ENCODE measurements around the gene PLEK.
"Not testable (repeated sequence)": the region's sequence is repeated elsewhere in the genome, so short reads cannot be mapped to it uniquely, and the experiment has no call there.

PLEK gene

DNA sequence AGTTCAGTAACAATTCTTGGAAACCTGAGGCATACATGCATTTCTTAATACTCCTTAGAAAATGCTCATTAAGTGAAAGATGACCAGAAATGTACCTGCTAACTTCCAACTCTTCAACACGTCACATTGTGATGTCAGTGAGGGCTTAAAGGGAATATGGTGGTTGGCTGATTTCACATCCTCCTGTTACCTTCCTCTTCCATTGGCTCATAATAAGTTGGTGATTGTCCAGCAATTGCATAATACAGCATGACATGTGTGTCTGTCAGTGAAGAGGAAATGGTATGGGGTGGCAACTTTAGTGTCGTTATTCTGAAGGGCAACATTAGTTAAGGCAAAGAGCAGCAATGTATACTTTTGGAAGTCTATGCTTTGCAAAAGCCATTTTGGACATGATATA lies 26.0 kb downstream of the PLEK start:
- H3K9me2 ChIP-seq (replicated peaks; ENCODE audit: control insufficient read depth, low read length), result no peaks in the 10 kb centered on the region
- H3K27ac ChIP-seq (ENCODE audit: low read depth, low read length), result no peak overlapping the region
- no peaks in the 10 kb centered on the region for H4K20me1 ChIP-seq (ENCODE audit: control insufficient read depth, insufficient read depth, low read depth, low read length)
- no peaks in the 10 kb centered on the region for H3K79me2 ChIP-seq (ENCODE audit: control insufficient read depth, low read length)
- no peaks in the 10 kb centered on the region for H3K9me3 ChIP-seq (ENCODE audit: control insufficient read depth, insufficient read depth, low read length)
- TF ChIP-seq, protein P1, sequence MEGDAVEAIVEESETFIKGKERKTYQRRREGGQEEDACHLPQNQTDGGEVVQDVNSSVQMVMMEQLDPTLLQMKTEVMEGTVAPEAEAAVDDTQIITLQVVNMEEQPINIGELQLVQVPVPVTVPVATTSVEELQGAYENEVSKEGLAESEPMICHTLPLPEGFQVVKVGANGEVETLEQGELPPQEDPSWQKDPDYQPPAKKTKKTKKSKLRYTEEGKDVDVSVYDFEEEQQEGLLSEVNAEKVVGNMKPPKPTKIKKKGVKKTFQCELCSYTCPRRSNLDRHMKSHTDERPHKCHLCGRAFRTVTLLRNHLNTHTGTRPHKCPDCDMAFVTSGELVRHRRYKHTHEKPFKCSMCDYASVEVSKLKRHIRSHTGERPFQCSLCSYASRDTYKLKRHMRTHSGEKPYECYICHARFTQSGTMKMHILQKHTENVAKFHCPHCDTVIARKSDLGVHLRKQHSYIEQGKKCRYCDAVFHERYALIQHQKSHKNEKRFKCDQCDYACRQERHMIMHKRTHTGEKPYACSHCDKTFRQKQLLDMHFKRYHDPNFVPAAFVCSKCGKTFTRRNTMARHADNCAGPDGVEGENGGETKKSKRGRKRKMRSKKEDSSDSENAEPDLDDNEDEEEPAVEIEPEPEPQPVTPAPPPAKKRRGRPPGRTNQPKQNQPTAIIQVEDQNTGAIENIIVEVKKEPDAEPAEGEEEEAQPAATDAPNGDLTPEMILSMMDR (IDR thresholded peaks at IDR 0.05; ENCODE audit: low read depth, low read length, poor library complexity, severe bottlenecking), result no peak
- TF ChIP-seq EZH2phosphoT487 (IDR thresholded peaks at IDR 0.05; ENCODE audit: borderline replicate concordance, low read length), result no peak
- H3K27me3 ChIP-seq (ENCODE audit: control insufficient read depth, low read length), result no peaks in the 10 kb centered on the region
- H3F3A ChIP-seq (ENCODE audit: control insufficient read depth, insufficient read depth), result peaks cover 16% of the 10 kb centered on the region
- peaks cover 47% of the 10 kb centered on the region for H3K4me1 ChIP-seq (ENCODE audit: control insufficient read depth, low read length)
- no peak overlapping the region for H3K4me2 ChIP-seq (ENCODE audit: low read length)
- no peak overlapping the region for H3K4me3 ChIP-seq (ENCODE audit: low read length)
- H3K36me3 ChIP-seq (ENCODE audit: control insufficient read depth, low read length), result peaks cover 69% of the 10 kb centered on the region

DNA sequence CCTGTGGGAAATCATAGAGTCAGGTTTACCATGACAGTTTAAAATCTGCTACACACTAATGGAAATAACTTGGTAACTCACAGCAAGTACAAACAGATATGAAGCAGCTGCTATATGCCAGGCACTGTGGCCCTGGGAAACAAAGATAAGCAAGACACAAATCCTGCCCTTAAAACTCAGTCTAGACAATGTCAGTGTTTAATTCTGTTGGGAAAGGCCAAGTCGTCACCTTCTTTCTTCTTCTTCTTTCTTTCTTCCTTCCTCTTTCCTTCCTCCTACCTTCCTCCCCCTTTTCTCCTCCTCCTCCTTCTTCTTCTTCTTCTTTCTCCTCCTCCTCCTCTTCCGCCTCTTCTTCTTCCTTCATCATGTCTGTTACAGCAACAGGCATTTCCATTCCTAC lies 26.8 kb downstream of the PLEK start:
- no peaks in the 10 kb centered on the region for H3K9me3 ChIP-seq (ENCODE audit: control insufficient read depth, insufficient read depth, low read length)
- no peaks in the 10 kb centered on the region for H3K79me2 ChIP-seq (ENCODE audit: control insufficient read depth, low read length)
- no peaks in the 10 kb centered on the region for H3K9me2 ChIP-seq (replicated peaks; ENCODE audit: control insufficient read depth, low read length)
- H3K4me1 ChIP-seq (ENCODE audit: control insufficient read depth, low read length), result peaks cover 39% of the 10 kb centered on the region
- H3K4me3 ChIP-seq (ENCODE audit: low read length), result no peak overlapping the region
- H3K27me3 ChIP-seq (ENCODE audit: control insufficient read depth, low read length), result no peaks in the 10 kb centered on the region
- no peak overlapping the region for H3K27ac ChIP-seq (ENCODE audit: low read depth, low read length)
- H3K36me3 ChIP-seq (ENCODE audit: control insufficient read depth, low read length), result peaks cover 70% of the 10 kb centered on the region
- H3K4me2 ChIP-seq (ENCODE audit: low read length), result no peak overlapping the region
- TF ChIP-seq, protein P1 (IDR thresholded peaks at IDR 0.05; ENCODE audit: low read depth, low read length, poor library complexity, severe bottlenecking), result no peak
- TF ChIP-seq EZH2phosphoT487 (IDR thresholded peaks at IDR 0.05; ENCODE audit: borderline replicate concordance, low read length), result no peak
- H3F3A ChIP-seq (ENCODE audit: control insufficient read depth, insufficient read depth), result peaks cover 10% of the 10 kb centered on the region
- H4K20me1 ChIP-seq (ENCODE audit: control insufficient read depth, insufficient read depth, low read depth, low read length), result no peaks in the 10 kb centered on the region

DNA sequence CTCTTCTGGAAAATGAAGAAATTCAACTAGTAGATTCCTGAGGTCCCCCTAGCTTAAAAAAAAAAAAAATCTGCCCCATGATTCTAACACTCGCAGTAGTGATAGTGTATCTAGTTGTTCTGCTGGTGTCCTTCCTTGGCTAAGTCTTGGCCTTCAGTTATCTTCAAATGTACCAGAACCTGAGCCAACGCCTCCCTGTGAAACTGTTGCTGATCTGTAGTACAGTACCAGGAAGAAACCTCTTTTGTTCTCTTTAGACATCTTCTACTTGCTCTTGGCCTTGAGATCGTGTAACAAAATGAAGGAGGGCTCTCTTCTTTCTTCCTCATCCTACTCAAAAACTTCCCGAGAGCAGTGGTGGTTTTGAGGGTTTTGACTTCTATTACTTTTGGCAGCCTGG lies 31.0 kb downstream of the PLEK start:
- Histone ChIP-seq H3F3A (ENCODE audit: control insufficient read depth, insufficient read depth) (no peaks in the 10 kb centered on the region), H3K27me3 (ENCODE audit: control insufficient read depth, low read length) (no peaks in the 10 kb centered on the region), H3K36me3 (ENCODE audit: control insufficient read depth, low read length) (peaks cover 44% of the 10 kb centered on the region), H3K9me3 (ENCODE audit: control insufficient read depth, insufficient read depth, low read length) (no peaks in the 10 kb centered on the region), H3K27ac (ENCODE audit: low read depth, low read length) (no peak overlapping the region), H3K4me1 (ENCODE audit: control insufficient read depth, low read length) (peaks cover 12% of the 10 kb centered on the region), H3K79me2 (ENCODE audit: control insufficient read depth, low read length) (no peaks in the 10 kb centered on the region), H4K20me1 (ENCODE audit: control insufficient read depth, insufficient read depth, low read depth, low read length) (no peaks in the 10 kb centered on the region), H3K9me2 (replicated peaks; ENCODE audit: control insufficient read depth, low read length) (no peaks in the 10 kb centered on the region), H3K4me2 (ENCODE audit: low read length) (no peak overlapping the region), H3K4me3 (ENCODE audit: low read length) (no peak overlapping the region)
- TF ChIP-seq, protein P1 (IDR thresholded peaks at IDR 0.05; ENCODE audit: low read depth, low read length, poor library complexity, severe bottlenecking), result no peak
- TF ChIP-seq EZH2phosphoT487 (IDR thresholded peaks at IDR 0.05; ENCODE audit: borderline replicate concordance, low read length), result no peak

DNA sequence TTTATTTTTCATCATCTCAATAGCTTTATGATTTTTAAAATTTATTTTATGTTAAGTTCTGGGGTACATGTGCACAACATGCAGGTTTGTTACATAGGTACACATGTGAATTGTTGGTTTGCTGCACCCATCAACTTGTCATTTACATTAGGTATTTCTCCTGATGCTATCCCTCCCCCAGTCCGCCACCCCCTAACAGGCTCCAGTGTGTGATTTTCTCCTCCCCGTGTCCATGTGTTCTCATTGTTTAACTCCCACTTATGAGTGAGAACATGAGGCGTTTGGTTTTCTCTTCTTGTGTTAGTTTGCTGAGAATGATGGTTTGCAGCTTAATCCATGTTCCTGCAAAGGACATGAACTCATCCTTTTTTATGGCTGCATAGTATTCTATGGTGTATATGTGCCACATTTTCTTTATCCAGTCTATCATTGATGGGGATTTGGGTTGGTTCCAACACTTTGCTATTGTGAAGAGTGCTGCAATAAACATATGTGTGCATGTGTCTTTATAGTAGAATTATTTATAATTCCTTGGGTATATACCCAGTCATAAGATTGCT lies 32.7 kb downstream of the PLEK start:
- peaks cover 35% of the 10 kb centered on the region for H3K36me3 ChIP-seq (ENCODE audit: control insufficient read depth, low read length)

More for the DNA sequence above, 32.7 kb downstream of the PLEK start:
- H3K27me3 ChIP-seq (ENCODE audit: control insufficient read depth, low read length); H4K20me1 ChIP-seq (ENCODE audit: control insufficient read depth, insufficient read depth, low read depth, low read length); H3K9me2 ChIP-seq (replicated peaks; ENCODE audit: control insufficient read depth, low read length); H3K27ac ChIP-seq (ENCODE audit: low read depth, low read length); H3K79me2 ChIP-seq (ENCODE audit: control insufficient read depth, low read length); H3K4me2 ChIP-seq (ENCODE audit: low read length); H3K9me3 ChIP-seq (ENCODE audit: control insufficient read depth, insufficient read depth, low read length); H3K4me1 ChIP-seq (ENCODE audit: control insufficient read depth, low read length); H3K4me3 ChIP-seq (ENCODE audit: low read length); H3F3A ChIP-seq (ENCODE audit: control insufficient read depth, insufficient read depth): not testable (repeated sequence)
